Activated CD8-positive, alpha-beta T cell treated with anti-CD3 and anti-CD28 coated beads, Interleukin-2, amount 10 ng/mL, durations not matched to agents 7 days and 5 days (primary cell): ENCODE results near the gene ARGLU1. TPM values are rescaled to one million over a fixed set of nuclear protein-coding genes. Genes with fewer than 3 reads are reported as not detected.

Source experiments
- ATAC-seq: fragments of 150-1000 bp; cut with Tn5 transposase; one replicate; pipeline ENCODE4 v1.10.0; 2021; ENCODE audit warnings: moderate library complexity
- CTCF ChIA-PET: fragments of 350-600 bp; sonication (Branson Sonifier 250); formaldehyde crosslinking; loops from one replicate; lab custom pipeline; 2021; ENCODE audit warnings: antibody characterized with exemption; lab: Charles Lee
- POLR2A ChIA-PET: fragments of 350-600 bp; sonication (Branson Sonifier 250); formaldehyde crosslinking; loops from one replicate; lab custom pipeline; 2021; ENCODE audit warnings: antibody characterized with exemption; lab: Charles Lee
- DNase-seq: peaks from one replicate; pipeline ENCODE4 v3.0.0-alpha.2; 2020
- H3K27ac Mint-ChIP-seq: one replicate; pipeline ENCODE4 v1.8.0; 2021; ENCODE audit warnings: mild to moderate bottlenecking, mixed read lengths
- H3K27me3 Mint-ChIP-seq: one replicate; pipeline ENCODE4 v1.8.0; 2021; ENCODE audit warnings: low read depth, mixed read lengths
- H3K36me3 Mint-ChIP-seq: one replicate; pipeline ENCODE4 v1.8.0; 2021; ENCODE audit warnings: low read depth, mixed read lengths
- H3K4me1 Mint-ChIP-seq: one replicate; pipeline ENCODE4 v1.8.0; 2021; ENCODE audit warnings: low read depth, mixed read lengths
- H3K4me3 Mint-ChIP-seq: one replicate; pipeline ENCODE4 v1.8.0; 2021; ENCODE audit warnings: mild to moderate bottlenecking, mixed read lengths
- H3K9me3 Mint-ChIP-seq: one replicate; pipeline ENCODE4 v1.8.0; 2022; ENCODE audit warnings: mixed read lengths; ENCODE audit not compliant: insufficient read depth
- total RNA-seq, 2 experiments: library from RNA; stranded (reverse); gene quantifications; one replicate each; pipeline ENCODE4 v1.2.3, GENCODE V29; 2021

ARGLU1 gene
- total RNA-seq, 2 experiments from 2014 or later = 86.6 to 97.0 TPM

GRCh38 chr13:106586648-106587166 lies 18.8 kb upstream of the ARGLU1 start:
- Mint-ChIP-seq H3K27ac (no peak overlapping the region), H3K4me3 (no peak overlapping the region), H3K9me3 (peaks cover 25% of the 10 kb centered on the region), H3K27me3 (peaks cover 5% of the 10 kb centered on the region), H3K36me3 (no peaks in the 10 kb centered on the region), H3K4me1 (no peaks in the 10 kb centered on the region)
- POLR2A ChIA-PET = no interaction called here
- CTCF ChIA-PET = no interaction called here
- DNase-seq (no peak), ATAC-seq (no peak)

- peaks cover 3% of the 10 kb centered on the region for H3K27me3 Mint-ChIP-seq
- H3K36me3 Mint-ChIP-seq = peaks cover 2% of the 10 kb centered on the region
- peaks cover 23% of the 10 kb centered on the region for H3K9me3 Mint-ChIP-seq
- no peak overlapping the region for H3K27ac Mint-ChIP-seq
- ATAC-seq (no peak), DNase-seq (no peak)
- POLR2A ChIA-PET = no interaction called here
- H3K4me3 Mint-ChIP-seq = no peak overlapping the region
- CTCF ChIA-PET = no interaction called here
- peaks cover under 1% of the 10 kb centered on the region for H3K4me1 Mint-ChIP-seq
These were observed 13.3 kb upstream of the ARGLU1 start for GRCh38 chr13:106581225-106581624.

GRCh38 chr13:106575896-106576295 lies 8.0 kb upstream of the ARGLU1 start:
- no peak overlapping the region for H3K27ac Mint-ChIP-seq
- CTCF ChIA-PET = no interaction called here

GRCh38 chr13:106573868-106574267 lies 5.9 kb upstream of the ARGLU1 start:
- no peak overlapping the region for H3K27ac Mint-ChIP-seq
- POLR2A ChIA-PET = no interaction called here
- peaks cover 5% of the 10 kb centered on the region for H3K9me3 Mint-ChIP-seq
- peaks cover 19% of the 10 kb centered on the region for H3K4me1 Mint-ChIP-seq
- ATAC-seq = no peak
- H3K4me3 Mint-ChIP-seq = no peak overlapping the region
- DNase-seq = no peak
- H3K36me3 Mint-ChIP-seq = peaks cover 18% of the 10 kb centered on the region
- CTCF ChIA-PET = no interaction called here
- no peaks in the 10 kb centered on the region for H3K27me3 Mint-ChIP-seq

More at GRCh38 chr13:106575896-106576295, 8.0 kb upstream of the ARGLU1 start:
- ATAC-seq (no peak), DNase-seq (no peak)
- POLR2A ChIA-PET = no interaction called here
- Mint-ChIP-seq H3K4me1 (peaks cover 6% of the 10 kb centered on the region), H3K27me3 (no peaks in the 10 kb centered on the region), H3K36me3 (peaks cover 16% of the 10 kb centered on the region), H3K4me3 (no peak overlapping the region), H3K9me3 (peaks cover 5% of the 10 kb centered on the region)

- Mint-ChIP-seq H3K4me1 (peaks cover 23% of the 10 kb centered on the region), H3K4me3 (no peak overlapping the region), H3K27me3 (no peaks in the 10 kb centered on the region), H3K27ac (no peak overlapping the region), H3K36me3 (peaks cover 18% of the 10 kb centered on the region), H3K9me3 (peaks cover 5% of the 10 kb centered on the region)
- ChIA-PET CTCF (no interaction called here), POLR2A (no interaction called here)
- no peak for ATAC-seq
- DNase-seq = no peak
These were observed 5.4 kb upstream of the ARGLU1 start for GRCh38 chr13:106573284-106573846.

- Mint-ChIP-seq H3K36me3 (peaks cover 26% of the 10 kb centered on the region), H3K9me3 (peaks cover 5% of the 10 kb centered on the region), H3K4me1 (peaks cover 32% of the 10 kb centered on the region), H3K27me3 (no peaks in the 10 kb centered on the region), H3K4me3 (no peak overlapping the region), H3K27ac (no peak overlapping the region)
- CTCF ChIA-PET = interaction anchor here (9.2 kb wide), 1 partner anchor 34 kb away, joined by 57 read pairs; the partner anchor contains the start of gene EFNB2
- POLR2A ChIA-PET = no interaction called here
- DNase-seq (peak; percentile 56), ATAC-seq (no peak)
These were observed 2.4 kb upstream of the ARGLU1 start for GRCh38 chr13:106570299-106570852.

GRCh38 chr13:106569233-106570095 lies 1.5 kb upstream of the ARGLU1 start:
- H3K4me3 Mint-ChIP-seq = no peak overlapping the region
- H3K36me3 Mint-ChIP-seq = peaks cover 31% of the 10 kb centered on the region
- no peak overlapping the region for H3K27ac Mint-ChIP-seq
- no peaks in the 10 kb centered on the region for H3K27me3 Mint-ChIP-seq
- CTCF ChIA-PET = interaction anchor here (9.2 kb wide), 1 partner anchor 33 kb away, joined by 57 read pairs; the partner anchor contains the start of gene EFNB2
- POLR2A ChIA-PET = no interaction called here
- ATAC-seq (no peak), DNase-seq (no peak)
- H3K4me1 Mint-ChIP-seq = peaks cover 42% of the 10 kb centered on the region
- no peaks in the 10 kb centered on the region for H3K9me3 Mint-ChIP-seq

- DNase-seq (no peak), ATAC-seq (peak; percentile 18)
- ChIA-PET CTCF (interaction anchor here (3.8 to 9.2 kb wide), 2 partner anchors 32 to 52 kb away, joined by 20 to 57 read pairs; partner anchors contain the start of gene EFNB2), POLR2A (interaction anchor here (0.7 to 1.2 kb wide), 5 partner anchors 9 to 1429 kb away, joined by 3 to 5 read pairs (median 3); partner anchors contain the start of gene EFNB2)
- Mint-ChIP-seq H3K36me3 (peaks cover 32% of the 10 kb centered on the region), H3K4me1 (peaks cover 51% of the 10 kb centered on the region), H3K27me3 (no peaks in the 10 kb centered on the region), H3K4me3 (peak overlapping the region; percentile 97), H3K27ac (peak overlapping the region; percentile 93), H3K9me3 (no peaks in the 10 kb centered on the region)
These were observed 514 bp upstream of the ARGLU1 start for GRCh38 chr13:106568299-106569003.

GRCh38 chr13:106566641-106567473 lies 1.1 kb downstream of the ARGLU1 start:
- peak overlapping the region; percentile 97 for H3K4me3 Mint-ChIP-seq
- POLR2A ChIA-PET = interaction anchor here (0.6 to 1.5 kb wide), 6 partner anchors 8 to 1702 kb away, joined by 3 to 7 read pairs (median 3); partner anchors contain the start of genes EFNB2 and TNFSF13B
- H3K9me3 Mint-ChIP-seq = no peaks in the 10 kb centered on the region
- CTCF ChIA-PET = interaction anchor here (1.3 to 9.2 kb wide), 3 partner anchors 10 to 53 kb away, joined by 5 to 57 read pairs (median 20); partner anchors contain the start of gene EFNB2
- H3K27me3 Mint-ChIP-seq = no peaks in the 10 kb centered on the region
- ATAC-seq (peak; percentile 44), DNase-seq (peak; percentile 70)
- peaks cover 32% of the 10 kb centered on the region for H3K36me3 Mint-ChIP-seq
- peaks cover 61% of the 10 kb centered on the region for H3K4me1 Mint-ChIP-seq
- H3K27ac Mint-ChIP-seq = peak overlapping the region; percentile 93

GRCh38 chr13:106565127-106565775 lies 2.7 kb downstream of the ARGLU1 start:
- Mint-ChIP-seq H3K4me3 (peak overlapping the region; percentile 97), H3K9me3 (no peaks in the 10 kb centered on the region), H3K4me1 (peaks cover 69% of the 10 kb centered on the region), H3K36me3 (peaks cover 32% of the 10 kb centered on the region), H3K27me3 (no peaks in the 10 kb centered on the region), H3K27ac (peak overlapping the region; percentile 51)
- POLR2A ChIA-PET = interaction anchor here (0.9 kb wide), 1 partner anchor 30 kb away, joined by 3 read pairs; no protein-coding TSS in a partner anchor
- DNase-seq = no peak
- CTCF ChIA-PET = interaction anchor here (1.3 to 9.2 kb wide), 4 partner anchors 8 to 57 kb away, joined by 3 to 57 read pairs (median 12); partner anchors contain the start of gene EFNB2
- ATAC-seq = no peak
